GM12874 (cell line): ENCODE data around the gene RBFOX2.

Experiments
- TF ChIP-seq, protein P1 (sequence below): IDR thresholded peaks from 2 replicates; pipeline ENCODE4 v1.5.1; 2011; ENCODE audit warnings: low read depth, mild to moderate bottlenecking, control low read depth, low read length, moderate library complexity; ENCODE audit not compliant: insufficient read depth

RBFOX2 gene

DNA sequence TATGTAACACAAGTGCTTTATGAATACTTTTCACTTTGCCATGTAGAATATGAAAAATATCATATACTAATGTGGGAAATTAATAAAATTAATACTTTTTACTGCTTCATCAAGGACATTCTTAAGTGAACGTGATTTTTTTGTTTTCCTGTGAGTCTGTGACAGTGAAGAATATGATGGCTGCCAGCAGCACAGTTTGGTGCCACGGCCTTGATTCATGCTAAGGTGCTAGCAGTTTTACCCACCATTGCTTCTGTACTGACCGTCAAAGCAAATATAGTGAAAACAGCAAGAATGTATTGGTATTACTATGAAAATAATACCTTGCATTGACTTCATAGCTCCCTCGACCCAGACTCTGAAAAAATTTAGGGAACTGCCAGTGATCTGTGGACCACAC is 231.2 kb downstream of the RBFOX2 start:
- TF ChIP-seq, protein P1, sequence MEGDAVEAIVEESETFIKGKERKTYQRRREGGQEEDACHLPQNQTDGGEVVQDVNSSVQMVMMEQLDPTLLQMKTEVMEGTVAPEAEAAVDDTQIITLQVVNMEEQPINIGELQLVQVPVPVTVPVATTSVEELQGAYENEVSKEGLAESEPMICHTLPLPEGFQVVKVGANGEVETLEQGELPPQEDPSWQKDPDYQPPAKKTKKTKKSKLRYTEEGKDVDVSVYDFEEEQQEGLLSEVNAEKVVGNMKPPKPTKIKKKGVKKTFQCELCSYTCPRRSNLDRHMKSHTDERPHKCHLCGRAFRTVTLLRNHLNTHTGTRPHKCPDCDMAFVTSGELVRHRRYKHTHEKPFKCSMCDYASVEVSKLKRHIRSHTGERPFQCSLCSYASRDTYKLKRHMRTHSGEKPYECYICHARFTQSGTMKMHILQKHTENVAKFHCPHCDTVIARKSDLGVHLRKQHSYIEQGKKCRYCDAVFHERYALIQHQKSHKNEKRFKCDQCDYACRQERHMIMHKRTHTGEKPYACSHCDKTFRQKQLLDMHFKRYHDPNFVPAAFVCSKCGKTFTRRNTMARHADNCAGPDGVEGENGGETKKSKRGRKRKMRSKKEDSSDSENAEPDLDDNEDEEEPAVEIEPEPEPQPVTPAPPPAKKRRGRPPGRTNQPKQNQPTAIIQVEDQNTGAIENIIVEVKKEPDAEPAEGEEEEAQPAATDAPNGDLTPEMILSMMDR: no peak

DNA sequence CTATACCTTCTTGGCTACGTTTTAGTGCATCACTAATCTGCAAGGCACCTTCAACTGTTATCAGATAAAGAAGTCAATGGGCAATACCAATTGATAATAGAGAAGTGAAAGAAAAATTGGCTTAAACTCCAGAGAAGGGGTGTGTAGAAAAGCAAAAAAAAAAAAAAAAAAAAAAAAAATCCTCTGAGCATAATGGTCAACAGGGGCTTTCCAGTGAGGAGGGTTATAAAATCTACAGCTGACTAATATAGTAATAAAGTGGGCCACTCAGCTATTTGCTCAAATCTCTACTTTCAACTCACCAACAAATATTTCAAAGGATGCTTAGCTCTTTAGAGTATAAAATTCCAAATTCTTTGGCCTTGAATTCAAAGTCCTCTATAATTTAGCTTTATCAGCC is 233.1 kb downstream of the RBFOX2 start:
- TF ChIP-seq, protein P1: no peak

DNA sequence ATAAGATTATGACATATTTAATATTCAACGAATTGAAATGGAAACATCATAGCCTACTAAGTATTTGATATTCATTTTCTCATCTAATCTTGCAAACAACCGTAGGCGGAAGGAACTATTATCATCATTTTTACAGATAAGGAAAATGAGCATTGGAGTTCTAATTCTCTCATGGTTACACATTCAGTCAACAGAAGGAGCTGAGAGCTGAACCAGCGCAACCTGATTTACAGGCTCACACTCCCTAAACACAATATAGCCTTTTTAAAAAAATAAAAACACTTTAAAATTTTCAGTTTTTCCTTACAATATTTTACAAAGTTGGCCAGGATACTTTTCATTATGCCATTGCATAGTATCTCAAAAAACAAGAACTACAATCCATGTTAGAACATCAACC is 236.1 kb downstream of the RBFOX2 start:
- TF ChIP-seq, protein P1: no peak

DNA sequence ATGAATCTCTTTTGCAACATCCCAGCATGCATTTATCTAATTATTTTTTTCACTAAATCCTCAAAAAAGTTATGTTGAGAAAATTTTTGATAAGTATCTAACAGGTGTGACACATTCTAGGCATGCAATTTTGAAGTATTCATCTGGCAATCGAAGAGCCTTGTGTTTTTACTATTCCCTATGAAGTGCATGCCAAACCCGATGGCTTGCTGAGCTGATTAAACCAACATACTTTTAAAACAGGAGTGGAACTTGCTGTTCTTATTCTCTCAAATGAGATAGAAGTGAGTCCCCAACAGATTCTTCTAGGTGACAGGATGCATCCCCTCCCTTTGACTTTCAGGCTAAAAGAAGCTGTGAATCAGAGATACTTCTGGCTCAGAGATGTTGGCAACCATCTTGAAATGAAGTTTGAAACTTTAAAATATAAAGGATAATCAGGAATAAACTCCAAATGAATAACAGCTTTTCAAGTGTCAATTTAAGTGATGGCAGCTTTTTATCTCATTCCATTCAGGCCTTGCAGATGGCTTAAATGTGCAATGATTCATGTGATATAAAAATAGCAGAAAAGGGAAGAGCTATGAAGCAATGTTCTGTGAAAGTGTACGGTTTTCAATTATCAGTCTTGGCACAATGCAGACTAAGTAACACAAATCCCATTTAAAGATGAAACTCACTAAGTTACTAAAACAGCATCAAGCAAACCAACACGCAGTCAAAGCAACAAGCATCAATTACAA is 243.3 kb downstream of the RBFOX2 start:
- TF ChIP-seq, protein P1: no peak

DNA sequence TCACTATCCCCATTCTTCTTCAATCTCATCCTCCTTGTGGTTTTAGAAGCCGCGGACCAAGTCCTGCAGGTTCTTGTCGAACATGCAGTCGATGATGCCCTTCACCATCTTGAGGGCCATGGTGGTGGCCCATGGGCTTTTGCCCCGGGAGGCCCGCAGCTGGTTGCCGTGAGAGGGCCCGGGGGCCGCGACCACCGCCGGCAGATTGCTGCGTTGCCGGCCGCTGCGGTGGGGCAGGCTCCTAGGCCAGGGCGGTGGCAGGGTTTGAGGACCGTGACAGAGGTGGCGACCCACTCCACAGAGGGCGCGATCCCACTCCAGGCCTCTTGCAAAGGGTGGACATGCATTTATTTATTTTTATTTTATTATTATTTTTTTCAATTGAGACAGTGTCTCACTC is 244.0 kb downstream of the RBFOX2 start:
- TF ChIP-seq, protein P1: no peak

DNA sequence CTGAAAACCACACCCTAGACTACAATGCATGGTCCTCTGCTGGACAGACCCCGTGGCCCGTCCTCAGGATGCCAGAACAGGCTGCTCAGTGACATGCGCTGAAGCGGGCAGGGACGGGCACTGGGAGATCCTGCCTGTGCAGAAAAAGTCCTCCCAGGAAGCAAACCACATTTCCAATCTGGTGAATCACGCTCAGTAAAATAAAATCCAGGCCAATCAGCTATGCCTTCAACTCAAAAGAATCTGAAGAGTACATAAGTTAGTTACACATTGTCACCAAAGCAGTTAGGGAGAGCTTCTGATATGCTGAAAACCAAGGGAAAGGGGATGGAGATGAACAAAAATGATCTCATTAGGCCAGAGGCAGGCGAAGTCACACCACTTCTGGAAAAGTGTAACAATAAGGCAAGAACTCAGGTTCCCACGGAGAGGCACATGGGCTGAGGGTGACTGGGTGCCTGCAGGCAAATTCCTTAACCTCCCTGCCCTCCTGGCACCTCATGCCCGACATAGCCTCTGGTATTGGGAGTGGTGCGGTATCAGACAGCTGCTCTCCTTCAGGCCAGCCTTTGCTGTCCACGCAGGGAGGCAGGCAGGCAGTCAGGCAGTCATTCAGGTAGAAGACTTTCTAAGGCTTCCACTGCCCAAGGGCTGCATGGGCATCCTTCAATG is 244.5 kb downstream of the RBFOX2 start:
- TF ChIP-seq, protein P1: no peak

DNA sequence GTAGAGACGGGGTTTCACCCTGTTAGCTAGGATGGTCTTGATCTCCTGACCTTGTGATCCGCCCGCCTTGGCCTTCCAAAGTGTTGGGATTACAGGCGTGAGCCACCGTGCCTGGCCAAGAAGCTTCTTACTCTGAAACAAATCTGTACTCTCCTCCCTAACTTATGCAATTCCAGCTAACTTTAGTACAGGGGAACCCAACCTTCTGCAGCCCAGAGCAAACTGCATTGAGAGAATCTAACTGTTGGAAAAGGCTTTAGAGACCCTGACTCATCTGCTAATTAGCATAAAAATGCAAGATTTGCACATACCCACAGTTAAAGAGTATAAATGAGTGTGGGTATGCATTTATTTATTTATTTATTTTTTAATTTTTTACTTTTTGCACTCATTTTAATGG is 246.1 kb downstream of the RBFOX2 start:
- TF ChIP-seq, protein P1: no peak
